Neural progenitor cell (in vitro differentiated cells): Measurements from ENCODE around the gene EIF3M.

Experiments used
- CTCF ChIP-seq: fragments of 200-600 bp; sonication (generic); IDR thresholded peaks from 2 replicates; pipeline ENCODE4 v1.5.1; 2017; ENCODE audit warnings: antibody characterized with exemption, mild to moderate bottlenecking
- EZH2 ChIP-seq: fragments of 200-600 bp; sonication (generic); IDR thresholded peaks from 2 replicates; pipeline ENCODE4 v1.6.1; 2017; ENCODE audit warnings: antibody characterized with exemption, mild to moderate bottlenecking, moderate library complexity

GRCh38 chr11:32610797-32611352 lies 27.2 kb downstream of the EIF3M start:
- TF ChIP-seq CTCF (no peak), EZH2 (no peak)
